GM21717 (cell line): Measurements from ENCODE around the gene TMEM269.

Experiments
- ATAC-seq: cut with Tn5 transposase; IDR thresholded peaks from one replicate; pipeline ENCODE4 v1.9.1; 2021; ENCODE audit warnings: mild to moderate bottlenecking, moderate library complexity; ENCODE audit not compliant: unreplicated experiment

TMEM269 gene

GRCh38 chr1:42817976-42818375 lies 33.2 kb downstream of the TMEM269 start:
- no peak for ATAC-seq

- no peak for ATAC-seq
Measured at GRCh38 chr1:42820813-42821212, 36.0 kb downstream of the TMEM269 start.

GRCh38 chr1:42821690-42822089 lies 36.9 kb downstream of the TMEM269 start:
- ATAC-seq: no peak

GRCh38 chr1:42822800-42823392 lies 38.1 kb downstream of the TMEM269 start:
- ATAC-seq: no peak

- no peak for ATAC-seq
Measured at GRCh38 chr1:42824481-42825035, 39.8 kb downstream of the TMEM269 start.

- ATAC-seq: no peak
Measured at GRCh38 chr1:42825036-42825851, 40.5 kb downstream of the TMEM269 start.

GRCh38 chr1:42830631-42831030 lies 45.8 kb downstream of the TMEM269 start:
- ATAC-seq: no peak

GRCh38 chr1:42831273-42831672 lies 46.5 kb downstream of the TMEM269 start:
- no peak for ATAC-seq

GRCh38 chr1:42832641-42833240 lies 48.0 kb downstream of the TMEM269 start:
- no peak for ATAC-seq

- ATAC-seq: no peak
Measured at GRCh38 chr1:42833981-42834380, 49.2 kb downstream of the TMEM269 start.

- ATAC-seq: no peak
Measured at GRCh38 chr1:42834803-42835202, 50.0 kb downstream of the TMEM269 start.

GRCh38 chr1:42835422-42835821 lies 50.6 kb downstream of the TMEM269 start:
- ATAC-seq: no peak

- no peak for ATAC-seq
Measured at GRCh38 chr1:42837709-42838108, 52.9 kb downstream of the TMEM269 start.

GRCh38 chr1:42838482-42839190 lies 53.8 kb downstream of the TMEM269 start:
- no peak for ATAC-seq

GRCh38 chr1:42841010-42841409 lies 56.2 kb downstream of the TMEM269 start:
- ATAC-seq: no peak

- no peak for ATAC-seq
Measured at GRCh38 chr1:42841440-42842147, 56.8 kb downstream of the TMEM269 start.

GRCh38 chr1:42844592-42845140 lies 59.9 kb downstream of the TMEM269 start:
- ATAC-seq: no peak

- no peak for ATAC-seq
Measured at GRCh38 chr1:42845193-42845592, 60.4 kb downstream of the TMEM269 start.

GRCh38 chr1:42845866-42846256 lies 61.1 kb downstream of the TMEM269 start:
- ATAC-seq: no peak
